ENCODE data around the gene OPA3. TPM values are rescaled to one million over a fixed set of nuclear protein-coding genes. Genes with fewer than 3 reads are reported as not detected.

The OPA3 gene
- total and polyA plus RNA-seq, 4 donors, result 3.5 to 13.6 (median 7.7) TPM

- no peak for ATAC-seq (ENCODE audit: insufficient read depth, low FRiP score)
These were observed 83.5 kb downstream of the OPA3 start for GRCh38 chr19:45500918-45501729.

GRCh38 chr19:45499196-45500180 is 85.1 kb downstream of the OPA3 start:
- Histone ChIP-seq H3K9me3 (ENCODE audit: control insufficient read depth in 4 of 4, insufficient read depth in 3 of 4, low read length in 3 of 4) (no peaks in the 10 kb centered on the region), H3K4me3 (no peak overlapping the region), H3K27ac (ENCODE audit: low read depth in 1 of 2, low read length in 1 of 2) (no peak overlapping the region), H3K27me3 (ENCODE audit: control insufficient read depth in 3 of 3, insufficient read depth in 3 of 3, low read length in 2 of 3) (peaks cover 0 to 31% (median 26%) of the 10 kb centered on the region in 3 donors), H3K9ac (ENCODE audit: insufficient read depth in 1 of 2, low read length in 2 of 2) (no peak overlapping the region), H3K4me1 (ENCODE audit: control insufficient read depth in 5 of 5, insufficient read depth in 5 of 5, low read length in 5 of 5) (peaks cover 3 to 14% (median 6%) of the 10 kb centered on the region in 5 donors), H3K36me3 (ENCODE audit: control insufficient read depth in 4 of 4, insufficient read depth in 4 of 4, low read length in 4 of 4) (no peaks in the 10 kb centered on the region)
- ATAC-seq (ENCODE audit: insufficient read depth, low FRiP score) (no peak), DNase-seq (peak in 1 of 3 donors; percentile 44)
- WGBS, 2 donors, result 14% methylated on average over 37 of the region's 37 CpGs
- no peak for TF ChIP-seq CTCF (IDR thresholded peaks at IDR 0.05; ENCODE audit: control extremely low read depth, extremely low read depth)

More at GRCh38 chr19:45500918-45501729, 83.5 kb downstream of the OPA3 start:
- H3K27me3 ChIP-seq (ENCODE audit: control insufficient read depth in 3 of 3, insufficient read depth in 3 of 3, low read length in 2 of 3), result peaks cover 0 to 31% (median 26%) of the 10 kb centered on the region in 3 donors
- H3K4me1 ChIP-seq (ENCODE audit: control insufficient read depth in 5 of 5, insufficient read depth in 5 of 5, low read length in 5 of 5), result peaks cover 3 to 14% (median 6%) of the 10 kb centered on the region in 5 donors
- H3K4me3 ChIP-seq, result no peak overlapping the region
- WGBS, 2 donors, result 84 to 87% methylated on average over 8 of the region's 8 CpGs
- H3K9ac ChIP-seq (ENCODE audit: insufficient read depth in 1 of 2, low read length in 2 of 2), result no peak overlapping the region
- H3K36me3 ChIP-seq (ENCODE audit: control insufficient read depth in 4 of 4, insufficient read depth in 4 of 4, low read length in 4 of 4), result no peaks in the 10 kb centered on the region
- no peaks in the 10 kb centered on the region for H3K9me3 ChIP-seq (ENCODE audit: control insufficient read depth in 4 of 4, insufficient read depth in 3 of 4, low read length in 3 of 4)
- no peak for DNase-seq
- H3K27ac ChIP-seq (ENCODE audit: low read depth in 1 of 2, low read length in 1 of 2), result no peak overlapping the region
- no peak for TF ChIP-seq CTCF (IDR thresholded peaks at IDR 0.05; ENCODE audit: control extremely low read depth, extremely low read depth)

- H3K4me3 ChIP-seq, result no peak within 1 kb of the TSS
- ATAC-seq (ENCODE audit: insufficient read depth, low FRiP score) (no peak), DNase-seq (no peak)
- no peaks in the 10 kb centered on the region for H3K36me3 ChIP-seq (ENCODE audit: control insufficient read depth in 4 of 4, insufficient read depth in 4 of 4, low read length in 4 of 4)
- no peaks in the 10 kb centered on the region for H3K9me3 ChIP-seq (ENCODE audit: control insufficient read depth in 4 of 4, insufficient read depth in 3 of 4, low read length in 3 of 4)
- no peak within 1 kb of the TSS for H3K9ac ChIP-seq (ENCODE audit: insufficient read depth in 1 of 2, low read length in 2 of 2)
- TF ChIP-seq CTCF (IDR thresholded peaks at IDR 0.05; ENCODE audit: control extremely low read depth, extremely low read depth), result no peak
- peaks cover 3 to 14% (median 6%) of the 10 kb centered on the region in 5 donors for H3K4me1 ChIP-seq (ENCODE audit: control insufficient read depth in 5 of 5, insufficient read depth in 5 of 5, low read length in 5 of 5)
- peaks cover 0 to 31% (median 26%) of the 10 kb centered on the region in 3 donors for H3K27me3 ChIP-seq (ENCODE audit: control insufficient read depth in 3 of 3, insufficient read depth in 3 of 3, low read length in 2 of 3)
- H3K27ac ChIP-seq (ENCODE audit: low read depth in 1 of 2, low read length in 1 of 2), result no peak within 1 kb of the TSS
- 2% methylated on average over 77 to 89 of the region's 89 CpGs for WGBS, 2 donors
These were observed 86.0 kb downstream of the OPA3 start, which contains the start of gene PPM1N for GRCh38 chr19:45498411-45499195. PPM1N (plus strand) TSS chr19:45498443; CDS start chr19:45498473, 30 bp downstream.
